GM12801 (cell line): ENCODE results near the gene PEX11B.

ENCODE experiments used
- CTCF ChIP-seq: IDR thresholded peaks from one replicate; pipeline ENCODE4 v1.5.1; 2011; ENCODE audit warnings: control low read depth; ENCODE audit not compliant: insufficient read length; ENCODE audit errors: extremely low read depth

PEX11B gene

GRCh38 chr1:145956781-145957442, 38.4 kb upstream of the PEX11B start:
- no peak for TF ChIP-seq CTCF

- TF ChIP-seq CTCF, result no peak
Measured at GRCh38 chr1:145956361-145956760, 37.8 kb upstream of the PEX11B start.

- TF ChIP-seq CTCF, result no peak
Measured at GRCh38 chr1:145955436-145955835, 36.9 kb upstream of the PEX11B start.

GRCh38 chr1:145953861-145954260, 35.3 kb upstream of the PEX11B start:
- no peak for TF ChIP-seq CTCF

GRCh38 chr1:145952903-145953302, 34.4 kb upstream of the PEX11B start:
- no peak for TF ChIP-seq CTCF

- TF ChIP-seq CTCF, result no peak
Measured at GRCh38 chr1:145951526-145951925, 33.0 kb upstream of the PEX11B start.

- TF ChIP-seq CTCF, result no peak
Measured at GRCh38 chr1:145949219-145949618, 30.7 kb upstream of the PEX11B start.

GRCh38 chr1:145947551-145947950, 29.0 kb upstream of the PEX11B start:
- no peak for TF ChIP-seq CTCF
